Parathyroid adenoma (tissue), 2 donors: Measurements from ENCODE around the gene CTCF.

ENCODE experiments used
- H2AFZ ChIP-seq: fragments of 300-600 bp; sonication (generic); one replicate; pipeline ENCODE4 v1.7.0; 2017; ENCODE audit warnings: antibody characterized with exemption, mild to moderate bottlenecking
- H3K27ac ChIP-seq: fragments of 300-600 bp; sonication (generic); one replicate; pipeline ENCODE4 v1.7.0; 2017
- H3K27me3 ChIP-seq: fragments of 300-600 bp; sonication (generic); one replicate; pipeline ENCODE4 v1.7.0; 2017; ENCODE audit warnings: low read length; ENCODE audit not compliant: control insufficient read depth, insufficient read depth
- H3K36me3 ChIP-seq: fragments of 300-600 bp; sonication (generic); one replicate; pipeline ENCODE4 v1.7.0; 2017; ENCODE audit warnings: low read length; ENCODE audit not compliant: control insufficient read depth, insufficient read depth
- H3K4me1 ChIP-seq: fragments of 300-600 bp; sonication (generic); one replicate; pipeline ENCODE4 v1.7.0; 2017; ENCODE audit warnings: control low read depth
- H3K4me2 ChIP-seq: fragments of 300-600 bp; sonication (generic); one replicate; pipeline ENCODE4 v1.7.0; 2017; ENCODE audit warnings: low read length
- H3K4me3 ChIP-seq: fragments of 300-600 bp; sonication (generic); one replicate; pipeline ENCODE4 v1.7.0; 2017; ENCODE audit warnings: low read depth, low read length
- H3K79me2 ChIP-seq: fragments of 300-600 bp; sonication (generic); one replicate; pipeline ENCODE4 v1.7.0; 2017; ENCODE audit warnings: control low read depth
- H3K9ac ChIP-seq: fragments of 300-600 bp; sonication (generic); one replicate; pipeline ENCODE4 v1.7.0; 2017; ENCODE audit warnings: mild to moderate bottlenecking
- H3K9me3 ChIP-seq: fragments of 300-600 bp; sonication (generic); one replicate; pipeline ENCODE4 v1.7.0; 2017; ENCODE audit warnings: low read length; ENCODE audit not compliant: control insufficient read depth
- CTCF ChIP-seq: fragments of 300-600 bp; sonication (generic); IDR thresholded peaks from one replicate; pipeline ENCODE4 v1.7.0; 2017; ENCODE audit warnings: antibody characterized with exemption, mild to moderate bottlenecking
- donor health status: primary hyperparathyroidism.

CTCF gene

DNA sequence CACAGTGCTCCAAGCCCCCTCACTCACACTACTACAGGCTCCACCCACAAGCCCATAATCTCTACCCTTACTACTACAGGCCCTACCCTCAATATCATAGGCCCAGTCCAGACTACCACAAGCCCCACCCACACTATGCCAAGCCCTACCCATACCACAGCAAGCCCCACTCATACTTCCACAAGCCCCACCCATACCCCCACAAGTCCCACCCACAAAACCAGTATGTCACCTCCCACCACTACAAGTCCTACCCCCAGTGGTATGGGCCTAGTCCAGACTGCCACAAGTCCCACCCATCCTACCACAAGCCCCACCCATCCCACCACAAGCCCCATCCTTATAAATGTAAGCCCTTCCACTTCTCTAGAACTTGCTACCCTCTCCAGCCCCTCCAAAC lies 19.9 kb upstream of the CTCF start:
- Histone ChIP-seq H3K27me3 (no peaks in the 10 kb centered on the region), H3K4me2 (no peak overlapping the region), H3K36me3 (no peaks in the 10 kb centered on the region), H3K4me1 (peaks cover 3% of the 10 kb centered on the region), H2AFZ (no peak overlapping the region), H3K9ac (no peak overlapping the region), H3K27ac (no peak overlapping the region), H3K9me3 (no peaks in the 10 kb centered on the region), H3K79me2 (no peaks in the 10 kb centered on the region), H3K4me3 (no peak overlapping the region)
- no peak for TF ChIP-seq CTCF

- Histone ChIP-seq H2AFZ (no peak overlapping the region), H3K27me3 (no peaks in the 10 kb centered on the region), H3K4me3 (no peak overlapping the region), H3K9me3 (no peaks in the 10 kb centered on the region), H3K4me2 (no peak overlapping the region), H3K79me2 (no peaks in the 10 kb centered on the region), H3K9ac (no peak overlapping the region), H3K27ac (no peak overlapping the region), H3K4me1 (peaks cover 3% of the 10 kb centered on the region), H3K36me3 (no peaks in the 10 kb centered on the region)
- no peak for TF ChIP-seq CTCF
Observed at GRCh38 chr16:67543036-67543435, 19.3 kb upstream of the CTCF start.

GRCh38 chr16:67543582-67543981 lies 18.7 kb upstream of the CTCF start:
- no peak overlapping the region for H3K27ac ChIP-seq
- TF ChIP-seq CTCF, result no peak
- no peak overlapping the region for H2AFZ ChIP-seq
- no peak overlapping the region for H3K9ac ChIP-seq
- no peaks in the 10 kb centered on the region for H3K79me2 ChIP-seq
- peaks cover 3% of the 10 kb centered on the region for H3K4me1 ChIP-seq
- no peaks in the 10 kb centered on the region for H3K9me3 ChIP-seq
- no peak overlapping the region for H3K4me3 ChIP-seq
- no peak overlapping the region for H3K4me2 ChIP-seq
- no peaks in the 10 kb centered on the region for H3K36me3 ChIP-seq
- no peaks in the 10 kb centered on the region for H3K27me3 ChIP-seq

GRCh38 chr16:67544329-67544841 lies 17.9 kb upstream of the CTCF start:
- Histone ChIP-seq H3K27ac (no peak overlapping the region), H3K4me1 (no peaks in the 10 kb centered on the region), H3K9me3 (no peaks in the 10 kb centered on the region)

More at GRCh38 chr16:67544329-67544841, 17.9 kb upstream of the CTCF start:
- Histone ChIP-seq H2AFZ (no peak overlapping the region), H3K79me2 (no peaks in the 10 kb centered on the region), H3K9ac (no peak overlapping the region), H3K4me3 (no peak overlapping the region), H3K27me3 (no peaks in the 10 kb centered on the region), H3K4me2 (no peak overlapping the region), H3K36me3 (no peaks in the 10 kb centered on the region)
- no peak for TF ChIP-seq CTCF
